HG02610 (cell line): ENCODE measurements around the gene EPS15.
"Not testable (repeated sequence)": the region's sequence is repeated elsewhere in the genome, so short reads cannot be mapped to it uniquely, and the experiment has no call there.

ENCODE experiments used
- ATAC-seq: cut with Tn5 transposase; IDR thresholded peaks from one replicate; pipeline ENCODE4 v1.9.1; 2021; ENCODE audit warnings: mild to moderate bottlenecking, moderate library complexity; ENCODE audit not compliant: unreplicated experiment

The EPS15 gene

DNA sequence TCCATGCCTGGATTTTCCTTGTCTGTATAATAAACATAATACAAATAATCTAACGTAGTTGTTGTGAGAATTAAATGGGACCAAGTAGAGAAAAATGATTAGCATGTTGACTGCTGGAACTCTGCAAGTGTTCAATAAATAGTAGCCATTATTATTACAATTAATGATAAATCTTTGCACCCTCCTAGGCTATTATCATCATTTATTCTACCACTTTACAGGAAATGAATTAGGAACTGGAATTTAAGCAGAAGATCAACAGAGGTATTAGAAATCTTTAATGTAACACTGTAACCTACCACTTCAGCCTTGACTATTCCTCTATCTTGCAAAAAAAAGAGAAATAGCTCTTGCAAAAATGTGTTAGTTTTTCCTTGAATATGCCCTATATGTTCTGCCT, 126.8 kb downstream of the EPS15 start:
- ATAC-seq = no peak

DNA sequence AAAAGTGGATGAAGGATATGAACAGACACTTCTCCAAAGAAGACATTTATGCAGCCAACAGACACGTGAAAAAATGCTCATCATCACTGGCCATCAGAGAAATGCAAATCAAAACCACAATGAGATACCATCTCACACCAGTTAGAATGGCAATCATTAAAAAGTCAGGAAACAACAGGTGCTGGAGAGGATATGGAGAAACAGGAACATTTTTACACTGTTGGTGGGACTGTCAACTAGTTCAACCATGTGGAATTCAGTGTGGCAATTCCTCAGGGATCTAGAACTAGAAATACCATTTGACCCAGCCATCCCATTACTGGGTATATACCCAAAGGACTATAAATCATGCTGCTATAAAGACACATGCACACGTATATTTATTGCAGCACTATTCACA, 128.4 kb downstream of the EPS15 start:
- ATAC-seq = not testable (repeated sequence)

GRCh38 chr1:51387288-51387687, 131.8 kb downstream of the EPS15 start:
- not testable (repeated sequence) for ATAC-seq

- ATAC-seq = not testable (repeated sequence)
These were observed 132.8 kb downstream of the EPS15 start for GRCh38 chr1:51386259-51386658.

GRCh38 chr1:51385776-51386175, 133.3 kb downstream of the EPS15 start:
- ATAC-seq = no peak

DNA sequence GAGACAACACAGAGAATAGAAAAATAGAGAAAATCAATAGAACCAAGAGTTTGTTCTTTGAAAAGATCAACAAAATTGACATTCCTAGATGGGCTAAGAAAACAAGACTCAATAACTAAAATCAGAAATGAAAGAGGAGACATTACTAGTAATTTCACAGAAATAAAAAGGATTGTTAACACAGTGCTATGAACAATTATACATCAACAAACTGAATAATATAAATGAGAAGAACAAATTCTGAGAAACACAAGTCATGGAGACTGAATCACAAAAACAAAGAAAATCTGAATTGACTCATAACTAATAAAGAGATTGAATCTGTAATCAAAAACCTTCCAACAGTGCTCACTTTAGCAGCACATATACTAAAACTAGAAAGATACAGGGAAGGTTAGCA, 137.1 kb downstream of the EPS15 start:
- ATAC-seq = no peak

DNA sequence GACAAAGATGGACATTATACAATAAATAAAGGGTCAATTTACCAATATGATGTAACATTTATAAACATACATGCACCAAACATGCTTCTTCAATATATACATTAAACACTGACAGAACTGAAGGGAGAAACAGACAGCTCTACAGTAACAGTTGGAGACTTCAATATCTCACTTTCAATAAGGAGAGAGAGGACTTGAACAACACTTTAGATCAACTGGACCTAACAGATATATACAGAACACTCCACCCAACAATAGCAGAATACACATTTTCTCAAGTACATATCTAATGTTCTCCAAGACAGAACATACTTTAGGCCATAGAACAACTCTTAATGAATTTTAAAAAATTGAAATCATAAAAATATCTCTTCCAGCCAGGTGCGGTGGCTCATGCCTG, 138.1 kb downstream of the EPS15 start:
- no peak for ATAC-seq

- ATAC-seq = no peak
These were observed 140.2 kb downstream of the EPS15 start for GRCh38 chr1:51378871-51379270.

DNA sequence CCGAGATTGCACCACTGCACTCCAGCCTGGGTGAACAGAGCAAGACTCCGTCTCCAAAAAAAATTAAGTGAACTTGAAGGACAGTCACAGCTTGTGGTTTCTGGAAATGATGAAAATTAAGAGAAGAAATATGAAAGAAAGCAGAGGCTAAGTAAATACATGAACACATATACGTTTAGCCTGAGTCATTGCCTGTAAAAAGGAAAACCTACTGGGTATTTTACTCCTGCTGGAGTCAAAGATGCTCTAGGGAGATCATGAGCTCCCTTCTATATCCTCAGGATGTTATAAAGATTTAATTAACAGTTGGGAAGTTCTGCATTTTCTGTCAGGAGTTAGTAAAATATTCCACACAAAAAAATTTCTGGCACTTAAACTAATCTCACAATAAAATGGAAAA, 145.2 kb downstream of the EPS15 start:
- ATAC-seq = no peak

- ATAC-seq = no peak
These were observed 146.5 kb downstream of the EPS15 start for GRCh38 chr1:51372561-51372960.

GRCh38 chr1:51369171-51369570, 149.9 kb downstream of the EPS15 start:
- ATAC-seq = no peak

- ATAC-seq = no peak
These were observed 153.3 kb downstream of the EPS15 start for GRCh38 chr1:51365774-51366173.

GRCh38 chr1:51359879-51360278, 159.2 kb downstream of the EPS15 start:
- ATAC-seq = no peak

- no peak for ATAC-seq
These were observed 163.7 kb downstream of the EPS15 start for GRCh38 chr1:51355382-51355781.

- no peak for ATAC-seq
These were observed 164.7 kb downstream of the EPS15 start for GRCh38 chr1:51354416-51354815.

DNA sequence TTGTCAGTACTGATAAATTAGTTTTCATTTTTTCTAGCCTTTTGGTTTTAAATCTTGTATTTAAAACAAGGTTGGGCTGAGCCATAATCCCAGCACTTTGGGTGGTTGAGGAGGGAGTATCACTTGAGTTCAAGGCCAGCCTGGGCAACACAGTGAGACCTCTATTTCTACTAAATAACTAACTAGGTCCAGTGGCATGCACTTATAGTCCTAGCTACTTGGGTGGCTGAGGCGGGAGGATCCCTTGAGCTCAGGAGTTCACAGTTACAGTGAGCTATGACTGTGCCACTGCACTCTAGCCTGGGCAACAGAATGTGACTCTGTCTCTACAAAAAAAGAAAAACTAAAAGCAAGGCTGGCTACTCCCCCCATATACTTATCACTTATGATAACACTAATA, 167.2 kb downstream of the EPS15 start:
- no peak for ATAC-seq

GRCh38 chr1:51349862-51350261, 169.2 kb downstream of the EPS15 start:
- ATAC-seq = no peak

DNA sequence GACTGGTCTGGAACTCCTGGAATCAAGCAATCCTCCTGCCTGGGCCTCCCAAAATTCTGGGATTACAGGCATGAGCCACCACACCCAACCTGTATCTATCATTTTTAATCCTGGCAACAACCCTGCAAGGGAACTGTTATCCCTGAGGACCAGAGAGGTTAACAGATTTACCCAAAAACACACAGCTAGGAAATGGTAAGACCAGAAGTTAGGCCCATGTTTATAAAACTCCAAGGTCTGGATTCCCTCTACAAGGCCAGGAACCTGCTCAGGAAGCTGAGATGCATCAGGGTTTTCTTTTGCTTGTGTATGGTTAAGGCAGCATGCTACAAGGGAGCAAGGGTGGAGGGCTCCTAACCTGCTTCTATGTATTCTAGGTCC, 170.9 kb downstream of the EPS15 start:
- ATAC-seq = no peak

GRCh38 chr1:51347398-51348146, 171.5 kb downstream of the EPS15 start:
- ATAC-seq = no peak

GRCh38 chr1:51346086-51346942, 172.8 kb downstream of the EPS15 start:
- ATAC-seq = no peak

GRCh38 chr1:51345300-51345687, 173.8 kb downstream of the EPS15 start:
- no peak for ATAC-seq

DNA sequence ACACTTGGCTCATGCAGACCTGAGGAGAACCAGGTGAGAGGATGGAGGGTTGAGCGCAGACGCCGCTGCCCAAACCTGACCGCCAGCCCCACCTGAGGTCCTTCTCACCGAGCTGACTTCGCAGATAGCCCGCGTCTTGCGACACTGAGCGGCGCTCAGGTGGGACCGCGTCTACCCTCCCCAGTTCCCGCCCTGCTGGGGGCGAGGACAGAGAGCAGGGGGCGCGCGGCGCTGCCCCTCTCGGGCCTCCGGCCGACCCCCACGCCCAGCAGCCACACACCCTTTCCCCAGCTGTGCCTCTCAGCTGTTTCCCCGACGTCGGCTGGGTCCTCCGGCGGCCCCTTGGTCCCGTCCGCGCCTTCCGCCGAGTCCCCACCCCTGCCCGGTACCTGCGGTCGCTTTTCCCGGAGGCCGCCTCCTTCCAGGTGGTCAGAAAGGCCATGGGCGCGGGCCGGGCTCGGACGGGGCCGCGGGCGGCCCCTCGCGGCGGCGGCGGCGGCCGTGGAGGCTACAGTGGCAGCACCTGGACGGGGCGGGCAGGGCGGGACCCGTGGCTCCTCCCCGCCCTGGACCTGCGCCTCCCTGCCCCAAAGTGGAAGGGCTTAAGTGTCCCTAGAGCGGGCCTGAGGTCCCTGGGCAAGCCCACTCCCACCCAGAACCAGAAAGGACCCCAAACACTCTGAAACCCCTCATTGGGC, 174.3 kb downstream of the EPS15 start:
- no peak for ATAC-seq
